Sigmoid colon (tissue), 7 donors: ENCODE data around the gene PREB. TPM values are rescaled to one million over a fixed set of nuclear protein-coding genes. Genes with fewer than 3 reads are reported as not detected.

Experiments
- DNase-seq: peaks from one replicate; pipeline ENCODE4 v3.0.0-alpha.2; 2019
- H3K27ac ChIP-seq, 4 donors: fragments of 200-600 bp; sonication (generic); one replicate each; pipeline ENCODE4 v1.5.1; 2016 to 2019; ENCODE audit warnings: mild to moderate bottlenecking in 1 of 4
- H3K27me3 ChIP-seq, 3 donors: fragments of 200-600 bp; sonication (generic); one replicate each; pipeline ENCODE4 v1.5.1; 2019; ENCODE audit warnings: mild to moderate bottlenecking in 1 of 3
- H3K36me3 ChIP-seq, 4 donors: fragments of 200-600 bp; sonication (generic); one replicate each; pipeline ENCODE4 v1.5.1; 2016 to 2019
- H3K4me1 ChIP-seq, 4 donors: fragments of 200-600 bp; sonication (generic); one replicate each; pipeline ENCODE4 v1.5.1; 2017 to 2019
- H3K4me3 ChIP-seq, 4 donors: fragments of 200-600 bp; sonication (generic); one replicate each; pipeline ENCODE4 v1.5.1; 2017 to 2019; ENCODE audit warnings: mild to moderate bottlenecking in 2 of 4, moderate library complexity in 1 of 4
- H3K9me3 ChIP-seq, 4 donors: fragments of 200-600 bp in 3 of 4; sonication (generic) in 3 of 4; one replicate each; pipeline versions ENCODE4 v1.5.1 to v1.6.1; 2013 to 2019
- CTCF ChIP-seq, 4 experiments: fragments of 450-650 bp in 3 of 4; fragments of 200-600 bp in 1 of 4; IDR thresholded peaks; one replicate each; pipeline ENCODE4 v1.5.1; 2016 to 2019; ENCODE audit warnings: antibody characterized with exemption in 4 of 4, mild to moderate bottlenecking in 3 of 4, moderate library complexity in 2 of 4
- EP300 ChIP-seq, 4 donors: sonication (generic); formaldehyde crosslinking; IDR thresholded peaks; one replicate each; pipeline ENCODE4 v1.6.1; 2017; ENCODE audit warnings: antibody characterized with exemption in 4 of 4
- POLR2A ChIP-seq, 2 donors: fragments of 450-650 bp; IDR thresholded peaks; one replicate each; pipeline ENCODE4 v1.6.1; 2016; ENCODE audit warnings: antibody characterized with exemption in 2 of 2, mild to moderate bottlenecking in 2 of 2, moderate library complexity in 2 of 2
- POLR2AphosphoS5 ChIP-seq, 4 donors: sonication (generic); formaldehyde crosslinking; IDR thresholded peaks; one replicate each; pipeline ENCODE4 v1.6.1; 2017; ENCODE audit warnings: antibody characterized with exemption in 4 of 4
- WGBS, 2 donors: extraction: QIAGEN DNeasy Blood & Tissue Kit; methylation state at CpG; one replicate each; pipeline ENCODE4 v1.1.7; 2013; 5-methylcytosine and 5-hydroxymethylcytosine counted together
- intact Hi-C: fragments of 100-400 bp; cut with DNase I; formaldehyde crosslinking; loops from one replicate; pipeline ENCODE4 v1.15.1; 2023
- polyA plus RNA-seq, 3 donors: library from polyadenylated mRNA; stranded (reverse); fragments of 200-250 nt; gene quantifications; one replicate each; pipeline ENCODE4 v1.2.3, GENCODE V29; 2013
- total RNA-seq, 4 donors: library from RNA; depleted of rRNA; stranded (reverse); fragments of >200 nt; gene quantifications; one replicate each; pipeline ENCODE4 v1.1.0, GENCODE V29; 2016
- donor health status: healthy with polysubstance abuse.
- donor health status: Bipolar disorder and iron deficiency.
- donor health status: healthy.

The PREB gene
- total and polyA plus RNA-seq, 7 donors: 28.2 to 58.5 (median 49.3) TPM

- TF ChIP-seq EP300 (IDR thresholded peaks at IDR 0.05): no peak
- no peak for TF ChIP-seq CTCF (IDR thresholded peaks at IDR 0.05)
- TF ChIP-seq POLR2AphosphoS5 (IDR thresholded peaks at IDR 0.05): no peak
- TF ChIP-seq POLR2A (IDR thresholded peaks at IDR 0.05): no peak
- intact Hi-C loops: no loop called here
- Histone ChIP-seq H3K4me1 (peaks cover 0 to 20% (median 19%) of the 10 kb centered on the region in 4 donors), H3K4me3 (no peak overlapping the region), H3K9me3 (no peaks in the 10 kb centered on the region), H3K36me3 (peaks cover 0 to 22% (median 20%) of the 10 kb centered on the region in 4 donors), H3K27ac (peak overlapping the region in 2 of 4 donors; percentile 92 to 93), H3K27me3 (no peaks in the 10 kb centered on the region)
- DNase-seq: no peak
- 79 to 90% methylated on average over 12 of the region's 12 CpGs for WGBS, 2 donors
Measured at GRCh38 chr2:27135478-27135955, 1.1 kb upstream of the PREB start.

- peaks cover 0 to 28% (median 24%) of the 10 kb centered on the region in 4 donors for H3K36me3 ChIP-seq
- no peak for DNase-seq
- H3K27ac ChIP-seq: peak overlapping the region; percentile 88 to 94 (median 92)
- H3K27me3 ChIP-seq: no peaks in the 10 kb centered on the region
- no peaks in the 10 kb centered on the region for H3K9me3 ChIP-seq
- intact Hi-C loops: loop anchor here (5.0 kb wide), 1 partner anchor 88 kb away; no protein-coding TSS in a partner anchor
- 50 to 53% methylated on average over 33 of the region's 33 CpGs for WGBS, 2 donors
- TF ChIP-seq CTCF (IDR thresholded peaks at IDR 0.05) (no peak), POLR2AphosphoS5 (IDR thresholded peaks at IDR 0.05) (no peak), POLR2A (IDR thresholded peaks at IDR 0.05) (no peak), EP300 (IDR thresholded peaks at IDR 0.05) (no peak)
- peak overlapping the region; percentile 79 to 100 (median 96) for H3K4me3 ChIP-seq
- peaks cover 0 to 20% (median 19%) of the 10 kb centered on the region in 4 donors for H3K4me1 ChIP-seq
Measured at GRCh38 chr2:27134781-27135477, 493 bp upstream of the PREB start.

GRCh38 chr2:27133195-27133875 lies 1.1 kb downstream of the PREB start:
- Histone ChIP-seq H3K36me3 (peaks cover 0 to 31% (median 24%) of the 10 kb centered on the region in 4 donors), H3K27me3 (no peaks in the 10 kb centered on the region), H3K9me3 (no peaks in the 10 kb centered on the region), H3K4me3 (peak overlapping the region; percentile 79 to 100 (median 96)), H3K27ac (peak overlapping the region in 3 of 4 donors; percentile 92 to 94 (median 93)), H3K4me1 (peaks cover 0 to 20% (median 19%) of the 10 kb centered on the region in 4 donors)
- intact Hi-C loops: loop anchor here (2.0 to 5.0 kb wide), 2 partner anchors 77 to 86 kb away; no protein-coding TSS in a partner anchor
- TF ChIP-seq POLR2AphosphoS5 (IDR thresholded peaks at IDR 0.05): no peak
- TF ChIP-seq POLR2A (IDR thresholded peaks at IDR 0.05): no peak
- TF ChIP-seq EP300 (IDR thresholded peaks at IDR 0.05): no peak
- no peak for TF ChIP-seq CTCF (IDR thresholded peaks at IDR 0.05)
- no peak for DNase-seq
- 44 to 49% methylated on average over 14 of the region's 14 CpGs for WGBS, 2 donors

- no peak overlapping the region for H3K4me3 ChIP-seq
- peaks cover 0 to 20% (median 19%) of the 10 kb centered on the region in 4 donors for H3K4me1 ChIP-seq
- H3K27me3 ChIP-seq: no peaks in the 10 kb centered on the region
- intact Hi-C loops: loop anchor here (5.0 kb wide), 1 partner anchor 84 kb away; no protein-coding TSS in a partner anchor
- DNase-seq: no peak
- 73 to 90% methylated on average over 11 of the region's 11 CpGs for WGBS, 2 donors
- TF ChIP-seq POLR2A (IDR thresholded peaks at IDR 0.05) (no peak), POLR2AphosphoS5 (IDR thresholded peaks at IDR 0.05) (no peak), EP300 (IDR thresholded peaks at IDR 0.05) (no peak), CTCF (IDR thresholded peaks at IDR 0.05) (no peak)
- H3K36me3 ChIP-seq: peaks cover 0 to 31% (median 24%) of the 10 kb centered on the region in 4 donors
- H3K9me3 ChIP-seq: no peaks in the 10 kb centered on the region
- H3K27ac ChIP-seq: no peak overlapping the region
Measured at GRCh38 chr2:27131429-27131828, 3.0 kb downstream of the PREB start.
